Gastrocnemius medialis (tissue), 4 donors: Measurements from ENCODE around the gene FRMD3. TPM values are rescaled to one million over a fixed set of nuclear protein-coding genes. Genes with fewer than 3 reads are reported as not detected.

Experiments
- ATAC-seq, 2 donors: fragments of 150-250 bp; one replicate each; pipeline ENCODE4 v1.9.1; 2016
- DNase-seq, 2 donors: peaks; one replicate each; pipeline ENCODE4 v3.0.0-alpha.2; 2019
- H3K27ac ChIP-seq, 4 donors: fragments of 200-600 bp; sonication (generic); 1 replicate in 1 of 4; 2 replicates in 3 of 4; pipeline ENCODE4 v1.5.1; 2016 to 2018; ENCODE audit warnings: mild to moderate bottlenecking in 2 of 4, moderate library complexity in 1 of 4
- H3K27me3 ChIP-seq, 3 donors: fragments of 200-600 bp; sonication (generic) in 2 of 3; 1 replicate in 1 of 3; 2 replicates in 2 of 3; pipeline versions ENCODE4 v1.5.1 to v1.6.0; 2016 to 2019; ENCODE audit warnings: mild to moderate bottlenecking in 1 of 3, moderate library complexity in 1 of 3
- H3K36me3 ChIP-seq, 2 donors: fragments of 200-600 bp; sonication (generic) in 1 of 2; one replicate each; pipeline ENCODE4 v1.5.1; 2017 to 2018
- H3K4me1 ChIP-seq, 2 donors: fragments of 200-600 bp; sonication (generic) in 1 of 2; one replicate each; pipeline ENCODE4 v1.5.1; 2016 to 2017; ENCODE audit warnings: mild to moderate bottlenecking in 2 of 2
- H3K4me3 ChIP-seq, 4 donors: fragments of 200-600 bp; sonication (generic) in 3 of 4; 1 replicate in 1 of 4; 2 replicates in 3 of 4; pipeline ENCODE4 v1.5.1; 2016 to 2019; ENCODE audit warnings: mild to moderate bottlenecking in 2 of 4
- H3K9me3 ChIP-seq, 3 donors: fragments of 200-600 bp; sonication (generic) in 2 of 3; 1 replicate in 1 of 3; 2 replicates in 2 of 3; pipeline ENCODE4 v1.5.1; 2016 to 2019
- POLR2A ChIP-seq, 2 donors: fragments of 450-650 bp; IDR thresholded peaks; one replicate each; pipeline ENCODE4 v1.6.1; 2017; ENCODE audit warnings: antibody characterized with exemption in 2 of 2, mild to moderate bottlenecking in 2 of 2, moderate library complexity in 2 of 2
- in situ Hi-C, 4 donors: fragments of 200-750 bp; cut with MboI; loops; one replicate each; pipeline versions ENCODE4 v1.15.0 to v1.8.0; 2017; ENCODE audit warnings: low sequenced_read_pairs in 4 of 4
- intact Hi-C: fragments of 100-400 bp; cut with DNase I; formaldehyde crosslinking; loops from one replicate; pipeline ENCODE4 v1.15.1; 2023; ENCODE audit warnings: low total_unique reads
- total RNA-seq, 4 donors: library from RNA; depleted of rRNA; stranded (reverse); fragments of >200 nt; gene quantifications; one replicate each; pipeline versions ENCODE4 v1.1.0 to v1.2.3, GENCODE V29; 2016
- TF ChIP-seq, protein P1 (sequence below), 5 experiments: fragments of 450-650 bp in 3 of 5; fragments of 200-600 bp in 2 of 5; sonication (generic) in 2 of 5; IDR thresholded peaks in 4 of 5; conservative IDR thresholded peaks in 1 of 5; 1 replicate in 4 of 5; 2 replicates in 1 of 5; pipeline ENCODE4 v1.5.1; 2016 to 2019; ENCODE audit warnings: antibody characterized with exemption in 5 of 5, mild to moderate bottlenecking in 3 of 5, moderate library complexity in 3 of 5

The FRMD3 gene
- total RNA-seq, 4 donors from 2014 or later = 62.3 to 120 (median 94.6) TPM

- no peaks in the 10 kb centered on the region for H3K27me3 ChIP-seq
- H3K27ac ChIP-seq = no peak overlapping the region
- H3K36me3 ChIP-seq = no peaks in the 10 kb centered on the region
- ATAC-seq = no peak
- intact Hi-C loops = no loop called here
- in situ Hi-C loops = no loop called here
- TF ChIP-seq, protein P1, sequence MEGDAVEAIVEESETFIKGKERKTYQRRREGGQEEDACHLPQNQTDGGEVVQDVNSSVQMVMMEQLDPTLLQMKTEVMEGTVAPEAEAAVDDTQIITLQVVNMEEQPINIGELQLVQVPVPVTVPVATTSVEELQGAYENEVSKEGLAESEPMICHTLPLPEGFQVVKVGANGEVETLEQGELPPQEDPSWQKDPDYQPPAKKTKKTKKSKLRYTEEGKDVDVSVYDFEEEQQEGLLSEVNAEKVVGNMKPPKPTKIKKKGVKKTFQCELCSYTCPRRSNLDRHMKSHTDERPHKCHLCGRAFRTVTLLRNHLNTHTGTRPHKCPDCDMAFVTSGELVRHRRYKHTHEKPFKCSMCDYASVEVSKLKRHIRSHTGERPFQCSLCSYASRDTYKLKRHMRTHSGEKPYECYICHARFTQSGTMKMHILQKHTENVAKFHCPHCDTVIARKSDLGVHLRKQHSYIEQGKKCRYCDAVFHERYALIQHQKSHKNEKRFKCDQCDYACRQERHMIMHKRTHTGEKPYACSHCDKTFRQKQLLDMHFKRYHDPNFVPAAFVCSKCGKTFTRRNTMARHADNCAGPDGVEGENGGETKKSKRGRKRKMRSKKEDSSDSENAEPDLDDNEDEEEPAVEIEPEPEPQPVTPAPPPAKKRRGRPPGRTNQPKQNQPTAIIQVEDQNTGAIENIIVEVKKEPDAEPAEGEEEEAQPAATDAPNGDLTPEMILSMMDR (IDR thresholded peaks at IDR 0.05 in 4 of 5, conservative IDR thresholded peaks at IDR 0.05 in 1 of 5) = no peak
- TF ChIP-seq POLR2A (IDR thresholded peaks at IDR 0.05) = no peak
- peaks cover 3 to 6% of the 10 kb centered on the region in 2 donors for H3K4me1 ChIP-seq
- H3K9me3 ChIP-seq = no peaks in the 10 kb centered on the region
- no peak overlapping the region for H3K4me3 ChIP-seq
- no peak for DNase-seq
These were observed 48.2 kb downstream of the FRMD3 start for GRCh38 chr9:83489961-83490360.

GRCh38 chr9:83484990-83485389 is 53.2 kb downstream of the FRMD3 start:
- intact Hi-C loops = no loop called here
- Histone ChIP-seq H3K9me3 (no peaks in the 10 kb centered on the region), H3K27me3 (no peaks in the 10 kb centered on the region), H3K36me3 (no peaks in the 10 kb centered on the region), H3K4me1 (no peaks in the 10 kb centered on the region), H3K27ac (no peak overlapping the region), H3K4me3 (no peak overlapping the region)
- no peak for ATAC-seq
- no peak for TF ChIP-seq POLR2A (IDR thresholded peaks at IDR 0.05)
- TF ChIP-seq, protein P1 (IDR thresholded peaks at IDR 0.05 in 4 of 5, conservative IDR thresholded peaks at IDR 0.05 in 1 of 5) = no peak
- in situ Hi-C loops = no loop called here
- DNase-seq = no peak

DNA sequence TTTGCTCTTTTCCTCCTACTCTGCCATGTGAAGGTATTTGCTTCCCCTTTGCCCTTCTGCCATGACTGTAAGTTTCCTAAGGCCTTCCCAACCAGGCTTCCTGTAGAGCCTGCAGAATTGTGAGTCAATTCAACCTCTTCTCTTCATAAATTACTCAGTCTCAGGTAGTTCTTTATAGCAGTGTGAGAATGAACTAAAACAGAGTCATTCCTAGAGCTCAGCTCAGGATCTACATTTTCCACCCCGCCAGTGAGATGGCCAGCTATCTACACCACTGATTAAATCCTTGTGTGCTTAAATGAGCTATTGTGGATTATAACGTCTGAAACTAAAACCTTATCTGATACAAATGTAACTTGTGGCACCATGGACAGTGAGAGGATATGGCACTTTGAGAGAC is 55.0 kb downstream of the FRMD3 start:
- in situ Hi-C loops = no loop called here
- H3K36me3 ChIP-seq = no peaks in the 10 kb centered on the region
- H3K4me3 ChIP-seq = no peak overlapping the region
- intact Hi-C loops = no loop called here
- DNase-seq (no peak), ATAC-seq (no peak)
- TF ChIP-seq, protein P1 (IDR thresholded peaks at IDR 0.05 in 4 of 5, conservative IDR thresholded peaks at IDR 0.05 in 1 of 5) = no peak
- no peak for TF ChIP-seq POLR2A (IDR thresholded peaks at IDR 0.05)
- H3K4me1 ChIP-seq = no peaks in the 10 kb centered on the region
- no peak overlapping the region for H3K27ac ChIP-seq
- no peaks in the 10 kb centered on the region for H3K9me3 ChIP-seq
- H3K27me3 ChIP-seq = no peaks in the 10 kb centered on the region

- Histone ChIP-seq H3K27me3 (no peaks in the 10 kb centered on the region), H3K9me3 (no peaks in the 10 kb centered on the region), H3K4me1 (no peaks in the 10 kb centered on the region), H3K27ac (no peak overlapping the region), H3K36me3 (no peaks in the 10 kb centered on the region), H3K4me3 (no peak overlapping the region)
- TF ChIP-seq POLR2A (IDR thresholded peaks at IDR 0.05) = no peak
- TF ChIP-seq, protein P1 (IDR thresholded peaks at IDR 0.05 in 4 of 5, conservative IDR thresholded peaks at IDR 0.05 in 1 of 5) = no peak
- intact Hi-C loops (loop anchor here (5.0 kb wide), 1 partner anchor 47 kb away; no protein-coding TSS in a partner anchor), in situ Hi-C loops (no loop called here)
- no peak for ATAC-seq
- DNase-seq = no peak
These were observed 58.4 kb downstream of the FRMD3 start for GRCh38 chr9:83479765-83480164.

- H3K27ac ChIP-seq = peak overlapping the region; percentile 30 to 49 (median 38)
- H3K36me3 ChIP-seq = no peaks in the 10 kb centered on the region
- ATAC-seq (no peak), DNase-seq (no peak)
- no peaks in the 10 kb centered on the region for H3K9me3 ChIP-seq
- no peaks in the 10 kb centered on the region for H3K27me3 ChIP-seq
- in situ Hi-C loops (no loop called here), intact Hi-C loops (loop anchor here (5.0 kb wide), 1 partner anchor 45 kb away; no protein-coding TSS in a partner anchor)
- peaks cover 6 to 8% of the 10 kb centered on the region in 2 donors for H3K4me1 ChIP-seq
- H3K4me3 ChIP-seq = no peak overlapping the region
- TF ChIP-seq, protein P1 (IDR thresholded peaks at IDR 0.05 in 4 of 5, conservative IDR thresholded peaks at IDR 0.05 in 1 of 5) = no peak
- TF ChIP-seq POLR2A (IDR thresholded peaks at IDR 0.05) = no peak
These were observed 60.6 kb downstream of the FRMD3 start for GRCh38 chr9:83477571-83477970.
